ENCODE measurements around the gene RD3L. TPM values are rescaled to one million over a fixed set of nuclear protein-coding genes. Genes with fewer than 3 reads are reported as not detected.
"Not testable (repeated sequence)": the region's sequence is repeated elsewhere in the genome, so short reads cannot be mapped to it uniquely, and the experiment has no call there.

RD3L gene
- total RNA-seq, 1 experiment from 2014 or later: not detected

DNA sequence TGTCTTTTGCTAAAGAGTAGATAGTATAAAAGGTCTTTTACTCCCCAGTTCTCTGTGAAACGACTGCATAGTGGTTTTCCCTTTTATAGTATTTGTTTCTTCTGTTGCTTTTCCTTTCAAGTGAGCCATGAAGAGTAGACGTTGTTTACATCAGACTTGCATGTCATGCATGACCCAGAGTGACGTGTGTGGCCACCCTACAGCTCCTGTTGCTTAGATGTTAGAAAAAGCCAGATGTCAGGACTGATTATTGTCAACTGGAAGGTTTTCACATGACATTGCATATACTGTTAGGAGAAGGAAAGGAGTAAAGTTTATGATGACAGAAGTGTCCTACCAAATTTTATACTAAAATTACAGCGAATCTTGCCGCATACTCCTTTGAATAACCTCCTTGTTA, 1.3 kb upstream of the RD3L start:
- no peak overlapping the region for H3K4me3 ChIP-seq
- peaks cover 6% of the 10 kb centered on the region; the same call in 1 of the 2 replicates for H3K9me3 ChIP-seq (replicated peaks)
- DNase-seq: no peak
- no peak overlapping the region for H3K27ac ChIP-seq
- peaks cover 27% of the 10 kb centered on the region for H3K27me3 ChIP-seq
- H3K36me3 ChIP-seq: no peaks in the 10 kb centered on the region
- no peaks in the 10 kb centered on the region for H3K4me1 ChIP-seq

DNA sequence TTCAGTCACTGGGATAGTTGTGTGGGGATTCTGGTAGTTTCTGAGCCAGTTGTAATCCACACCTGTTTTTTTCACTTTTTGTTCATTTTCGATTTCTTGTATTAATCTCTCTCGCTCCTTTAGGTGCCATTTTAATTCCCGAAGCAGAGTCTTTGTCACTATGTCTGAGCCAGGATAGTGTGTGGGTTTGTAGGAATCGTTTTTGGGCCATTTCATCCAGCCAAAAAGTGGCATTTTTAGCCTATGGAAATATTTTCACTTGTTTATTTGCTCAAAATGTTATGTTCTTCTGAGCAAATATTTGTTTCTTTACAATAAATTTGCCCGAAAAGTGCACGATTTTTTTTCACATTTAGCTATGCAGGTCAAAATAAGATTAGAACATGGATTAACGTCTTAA, 867 bp downstream of the RD3L start:
- H3K36me3 ChIP-seq: no peaks in the 10 kb centered on the region
- H3K4me1 ChIP-seq: no peaks in the 10 kb centered on the region
- H3K4me3 ChIP-seq: no peak overlapping the region
- H3K9me3 ChIP-seq (replicated peaks): peaks cover 3% of the 10 kb centered on the region; the same call in 1 of the 2 replicates
- no peak for DNase-seq
- H3K27ac ChIP-seq: no peak overlapping the region
- H3K27me3 ChIP-seq: peaks cover 29% of the 10 kb centered on the region

DNA sequence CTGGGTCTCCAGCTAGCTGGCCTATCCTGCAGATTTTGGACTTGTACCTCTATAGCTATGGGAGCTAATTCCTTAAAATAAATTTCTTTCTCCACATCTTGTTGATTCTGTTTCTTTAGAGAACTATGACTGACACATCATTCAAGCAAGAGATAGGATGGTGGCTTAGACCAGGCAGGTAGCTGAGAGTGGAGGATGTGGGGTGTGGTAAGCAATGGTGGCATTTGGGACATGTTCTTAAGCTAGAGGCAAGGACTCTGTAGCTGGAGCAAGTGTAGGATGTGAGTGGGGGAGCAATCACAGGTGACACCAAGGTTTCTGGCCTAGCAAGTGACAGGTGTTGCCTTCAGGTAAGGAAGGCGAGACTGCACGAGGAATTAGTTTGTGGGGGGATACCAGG, 7.2 kb downstream of the RD3L start:
- peaks cover 3% of the 10 kb centered on the region; the same call in 1 of the 2 replicates for H3K9me3 ChIP-seq (replicated peaks)
- DNase-seq: no peak
- peaks cover 20% of the 10 kb centered on the region; the same call in 1 of the 2 replicates for H3K27me3 ChIP-seq
- H3K36me3 ChIP-seq: no peaks in the 10 kb centered on the region
- H3K4me3 ChIP-seq: no peak overlapping the region
- H3K4me1 ChIP-seq: no peaks in the 10 kb centered on the region
- no peak overlapping the region for H3K27ac ChIP-seq

- Histone ChIP-seq H3K27me3 (peaks cover 15% of the 10 kb centered on the region; the same call in 1 of the 2 replicates), H3K4me3 (no peak overlapping the region), H3K9me3 (replicated peaks) (no peaks in the 10 kb centered on the region), H3K27ac (no peak overlapping the region), H3K4me1 (no peaks in the 10 kb centered on the region), H3K36me3 (no peaks in the 10 kb centered on the region)
- DNase-seq: no peak
Measured at GRCh38 chr14:103932791-103933490, 9.4 kb downstream of the RD3L start.

GRCh38 chr14:103931422-103931821, 10.9 kb downstream of the RD3L start:
- H3K36me3 ChIP-seq: no peaks in the 10 kb centered on the region
- no peaks in the 10 kb centered on the region for H3K4me1 ChIP-seq
- DNase-seq: no peak
- peaks cover 15% of the 10 kb centered on the region; the same call in 1 of the 2 replicates for H3K27me3 ChIP-seq
- H3K9me3 ChIP-seq (replicated peaks): no peaks in the 10 kb centered on the region
- H3K27ac ChIP-seq: no peak overlapping the region
- no peak overlapping the region for H3K4me3 ChIP-seq

- Histone ChIP-seq H3K27ac (no peak overlapping the region), H3K4me1 (no peaks in the 10 kb centered on the region), H3K36me3 (no peaks in the 10 kb centered on the region), H3K27me3 (peaks cover 11% of the 10 kb centered on the region; the same call in 1 of the 2 replicates), H3K9me3 (replicated peaks) (no peaks in the 10 kb centered on the region), H3K4me3 (no peak overlapping the region)
- no peak for DNase-seq
Measured at GRCh38 chr14:103930051-103930604, 12.2 kb downstream of the RD3L start.

- DNase-seq: no peak
- no peak within 1 kb of the TSS for H3K27ac ChIP-seq
- no peaks in the 10 kb centered on the region for H3K9me3 ChIP-seq (replicated peaks)
- H3K4me3 ChIP-seq: no peak within 1 kb of the TSS
- peaks cover 5% of the 10 kb centered on the region; the same call in 1 of the 2 replicates for H3K27me3 ChIP-seq
- H3K36me3 ChIP-seq: no peaks in the 10 kb centered on the region
- no peaks in the 10 kb centered on the region for H3K4me1 ChIP-seq
Measured at GRCh38 chr14:103928011-103928890, 14.1 kb downstream of the RD3L start, which contains the start of gene TDRD9. Gene TDRD9, plus strand, starts transcription at chr14:103928456. Its CDS starts 54 bp downstream, at chr14:103928510.

DNA sequence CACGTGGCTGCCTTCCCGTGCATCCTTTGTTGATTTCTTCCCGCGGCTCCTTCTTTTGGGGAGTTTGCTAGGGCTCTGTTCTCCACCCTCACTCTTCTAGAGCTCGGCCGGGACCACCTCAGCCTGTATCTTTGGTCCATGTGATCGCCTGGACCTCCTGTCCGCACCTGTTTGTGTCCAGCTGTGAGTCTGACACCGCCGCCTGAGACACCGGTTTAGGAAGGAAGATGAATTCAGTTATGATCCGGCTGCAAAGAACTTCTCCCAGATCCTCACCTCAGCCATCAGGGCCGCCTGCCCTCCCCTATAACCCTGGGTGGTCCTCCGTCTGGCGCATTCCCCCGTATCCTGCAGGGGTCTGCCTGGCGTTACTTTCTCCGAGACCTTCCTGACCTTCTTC, 14.8 kb downstream of the RD3L start:
- H3K27me3 ChIP-seq: peaks cover 5% of the 10 kb centered on the region; the same call in 1 of the 2 replicates
- no peak overlapping the region for H3K4me3 ChIP-seq
- H3K27ac ChIP-seq: no peak overlapping the region
- no peaks in the 10 kb centered on the region for H3K36me3 ChIP-seq
- H3K9me3 ChIP-seq (replicated peaks): no peaks in the 10 kb centered on the region
- DNase-seq: no peak
- H3K4me1 ChIP-seq: no peaks in the 10 kb centered on the region

DNA sequence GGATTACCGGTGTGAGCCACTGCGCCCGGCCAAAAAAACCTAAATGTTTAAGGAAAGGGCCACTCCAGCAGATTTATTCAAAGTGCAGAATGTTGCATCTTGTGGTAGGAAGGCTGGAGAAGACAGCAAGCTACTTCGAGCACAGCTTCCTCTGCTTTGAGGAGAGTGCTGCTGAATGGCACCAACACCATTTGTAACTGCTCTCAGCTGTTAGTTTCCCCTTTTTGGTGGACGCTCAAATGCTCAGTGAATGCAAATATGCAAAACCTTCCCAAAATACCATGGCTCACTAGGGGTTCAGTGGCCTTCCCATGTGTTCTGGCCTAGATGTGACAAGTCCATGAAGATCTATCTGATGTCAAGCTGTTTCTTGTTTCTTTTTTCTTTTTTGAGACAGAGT, 17.0 kb downstream of the RD3L start:
- Histone ChIP-seq H3K36me3 (no peaks in the 10 kb centered on the region), H3K27me3 (no peaks in the 10 kb centered on the region), H3K9me3 (replicated peaks) (no peaks in the 10 kb centered on the region), H3K4me3 (no peak overlapping the region), H3K27ac (no peak overlapping the region), H3K4me1 (no peaks in the 10 kb centered on the region)
- DNase-seq: no peak

GRCh38 chr14:103923863-103924262, 18.5 kb downstream of the RD3L start:
- H3K9me3 ChIP-seq (replicated peaks): no peaks in the 10 kb centered on the region
- no peak overlapping the region for H3K27ac ChIP-seq

GRCh38 chr14:103921855-103922200, 20.5 kb downstream of the RD3L start:
- H3K4me1 ChIP-seq; DNase-seq; H3K9me3 ChIP-seq (replicated peaks); H3K36me3 ChIP-seq; H3K27me3 ChIP-seq; H3K27ac ChIP-seq: not testable (repeated sequence)
- peak overlapping the region; percentile 75 for H3K4me3 ChIP-seq

More at GRCh38 chr14:103923863-103924262, 18.5 kb downstream of the RD3L start:
- Histone ChIP-seq H3K4me3 (no peak overlapping the region), H3K27me3 (no peaks in the 10 kb centered on the region), H3K36me3 (no peaks in the 10 kb centered on the region), H3K4me1 (no peaks in the 10 kb centered on the region)
- peak in 1 of 2 experiments; percentile 18 for DNase-seq

DNA sequence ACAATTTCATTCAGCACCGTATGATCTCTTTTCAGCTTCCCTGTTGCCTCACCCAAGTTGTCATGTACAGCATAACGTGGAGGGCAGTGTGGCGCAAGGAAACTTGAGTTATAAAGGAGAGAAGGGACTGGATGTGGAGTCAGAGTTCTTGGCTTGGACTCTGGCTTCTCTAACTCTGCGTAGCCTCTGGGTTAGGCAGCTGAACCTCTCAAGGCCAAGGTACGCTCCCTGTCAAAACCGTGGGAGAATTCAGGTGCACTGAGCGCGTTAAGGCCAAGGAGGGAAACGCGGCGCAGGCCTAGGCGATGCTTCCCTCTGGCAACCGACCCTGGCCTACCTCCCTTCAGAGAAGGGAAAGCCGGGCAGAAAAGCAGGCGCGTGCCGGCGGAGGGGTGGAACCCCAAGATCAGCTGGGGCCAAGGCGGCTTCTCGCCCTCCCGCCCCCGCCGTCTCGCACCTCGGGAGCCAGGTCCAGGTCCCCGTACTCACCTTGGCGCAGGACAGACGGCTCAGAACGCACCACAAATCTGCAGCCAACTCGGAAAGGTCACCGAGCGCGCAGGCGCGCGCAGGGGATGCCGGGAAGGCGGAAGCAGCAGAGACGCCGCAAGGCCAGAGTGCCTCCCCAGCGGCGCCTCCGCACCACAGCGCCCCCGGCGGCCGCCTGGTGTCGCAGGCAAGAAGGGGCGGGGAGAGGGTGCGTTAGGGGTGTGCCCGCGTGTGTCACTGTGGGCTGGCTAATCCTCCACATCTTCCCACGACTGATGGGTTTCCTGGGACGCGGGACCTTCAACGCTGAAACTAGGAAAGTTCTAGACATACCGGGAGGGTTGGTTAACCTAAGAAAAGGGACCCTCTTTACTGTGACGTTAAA, 21.1 kb downstream of the RD3L start:
- peak overlapping the region; percentile 75 for H3K4me3 ChIP-seq
- no peaks in the 10 kb centered on the region for H3K4me1 ChIP-seq
- peak overlapping the region; percentile 43 for H3K27ac ChIP-seq
- no peaks in the 10 kb centered on the region for H3K9me3 ChIP-seq (replicated peaks)
- H3K27me3 ChIP-seq: no peaks in the 10 kb centered on the region
- peak; percentile 92 to 96 for DNase-seq
- H3K36me3 ChIP-seq: peaks cover 11% of the 10 kb centered on the region

GRCh38 chr14:103916636-103917262, 25.6 kb downstream of the RD3L start:
- peaks cover 37% of the 10 kb centered on the region for H3K36me3 ChIP-seq
- DNase-seq: no peak

DNA sequence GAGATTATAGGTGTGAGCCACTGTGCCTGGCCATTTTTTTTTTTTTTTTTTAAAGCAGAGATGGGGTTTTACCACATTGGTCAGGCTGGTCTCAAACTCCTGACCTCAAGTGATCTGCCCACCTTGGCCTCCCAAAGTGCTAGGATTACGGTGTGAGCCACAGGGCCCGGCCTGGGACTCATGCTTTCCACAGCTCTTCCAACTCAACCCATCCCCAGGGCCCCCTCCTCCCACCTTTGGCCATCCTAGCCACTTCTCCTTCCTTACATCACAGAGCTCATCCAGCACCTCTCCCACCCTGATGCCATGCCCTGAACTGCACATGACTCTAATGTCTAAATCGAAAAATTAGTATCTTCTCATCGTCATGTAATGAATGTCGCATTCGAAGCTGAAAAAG, 26.7 kb downstream of the RD3L start:
- no peak overlapping the region for H3K4me3 ChIP-seq
- H3K27me3 ChIP-seq: no peaks in the 10 kb centered on the region
- no peaks in the 10 kb centered on the region for H3K4me1 ChIP-seq
- no peaks in the 10 kb centered on the region for H3K9me3 ChIP-seq (replicated peaks)
- no peak overlapping the region for H3K27ac ChIP-seq
- peaks cover 37% of the 10 kb centered on the region for H3K36me3 ChIP-seq
- no peak for DNase-seq

More at GRCh38 chr14:103916636-103917262, 25.6 kb downstream of the RD3L start:
- no peaks in the 10 kb centered on the region for H3K4me1 ChIP-seq
- no peak overlapping the region for H3K27ac ChIP-seq
- no peaks in the 10 kb centered on the region for H3K9me3 ChIP-seq (replicated peaks)
- H3K4me3 ChIP-seq: no peak overlapping the region
- no peaks in the 10 kb centered on the region for H3K27me3 ChIP-seq

All from SJCRH30 (cell line).